Esophagus (tissue), 2 donors: ENCODE results near the gene USF2. TPM values are rescaled to one million over a fixed set of nuclear protein-coding genes. Genes with fewer than 3 reads are reported as not detected.
"Not testable (repeated sequence)": the region's sequence is repeated elsewhere in the genome, so short reads cannot be mapped to it uniquely, and the experiment has no call there.

ENCODE experiments used
- H3K27ac ChIP-seq, 2 donors: one replicate each; pipeline ENCODE4 v1.5.1; 2013; ENCODE audit warnings: low read depth in 2 of 2, mild to moderate bottlenecking in 2 of 2, inconsistent platforms in 1 of 2, low read length in 1 of 2, moderate library complexity in 1 of 2
- H3K27me3 ChIP-seq, 2 donors: one replicate each; pipeline ENCODE4 v1.6.1; 2013; ENCODE audit warnings: low read length in 2 of 2, control low read depth in 1 of 2, mild to moderate bottlenecking in 1 of 2; ENCODE audit not compliant: insufficient read depth in 2 of 2, control insufficient read depth in 1 of 2
- H3K36me3 ChIP-seq, 2 donors: one replicate each; pipeline ENCODE4 v1.6.1; 2013; ENCODE audit warnings: low read length in 1 of 2; ENCODE audit not compliant: control insufficient read depth in 2 of 2, insufficient read depth in 2 of 2
- H3K4me1 ChIP-seq, 2 donors: one replicate each; pipeline ENCODE4 v1.6.1; 2013; ENCODE audit warnings: low read length in 1 of 2; ENCODE audit not compliant: control insufficient read depth in 2 of 2, insufficient read depth in 2 of 2
- H3K4me3 ChIP-seq, 2 donors: one replicate each; pipeline ENCODE4 v1.5.1; 2013; ENCODE audit warnings: low read length in 2 of 2, mild to moderate bottlenecking in 2 of 2, low read depth in 1 of 2, moderate library complexity in 1 of 2
- H3K9me3 ChIP-seq, 2 donors: one replicate each; pipeline ENCODE4 v1.6.1; 2013; ENCODE audit warnings: mild to moderate bottlenecking in 2 of 2, low read depth in 1 of 2, low read length in 1 of 2, moderate library complexity in 1 of 2; ENCODE audit not compliant: control insufficient read depth in 2 of 2, insufficient read depth in 1 of 2
- WGBS, 2 donors: extraction: QIAGEN DNeasy Blood & Tissue Kit; methylation state at CpG; one replicate each; pipeline ENCODE4 v1.1.7; 2013; 5-methylcytosine and 5-hydroxymethylcytosine counted together
- polyA plus RNA-seq, 2 donors: library from polyadenylated mRNA; stranded (reverse); fragments of 200-250 nt; gene quantifications; one replicate each; pipeline ENCODE4 v1.2.3, GENCODE V29; 2013
- donor health status: healthy with polysubstance abuse.
- donor health status: Bipolar disorder and iron deficiency.

USF2 gene
- polyA plus RNA-seq, result 10 to 100 TPM; 74.7 to 97.6 TPM

- Histone ChIP-seq H3K4me1 (peaks cover 0 to 12% of the 10 kb centered on the region in 2 donors), H3K4me3 (peak within 1 kb of the TSS; percentile 76 to 95), H3K27ac (peak within 1 kb of the TSS; percentile 96 to 98), H3K36me3 (peaks cover 5 to 29% of the 10 kb centered on the region in 2 donors), H3K27me3 (no peaks in the 10 kb centered on the region), H3K9me3 (no peaks in the 10 kb centered on the region)
- WGBS, 2 donors, result 0 to 1% methylated on average over 30 to 117 of the region's 126 CpGs
These were observed at the start of gene USF2 for GRCh38 chr19:35268536-35269437. Gene USF2 (plus strand): TSS chr19:35268962. CDS start chr19:35269102, 140 bp downstream.

DNA sequence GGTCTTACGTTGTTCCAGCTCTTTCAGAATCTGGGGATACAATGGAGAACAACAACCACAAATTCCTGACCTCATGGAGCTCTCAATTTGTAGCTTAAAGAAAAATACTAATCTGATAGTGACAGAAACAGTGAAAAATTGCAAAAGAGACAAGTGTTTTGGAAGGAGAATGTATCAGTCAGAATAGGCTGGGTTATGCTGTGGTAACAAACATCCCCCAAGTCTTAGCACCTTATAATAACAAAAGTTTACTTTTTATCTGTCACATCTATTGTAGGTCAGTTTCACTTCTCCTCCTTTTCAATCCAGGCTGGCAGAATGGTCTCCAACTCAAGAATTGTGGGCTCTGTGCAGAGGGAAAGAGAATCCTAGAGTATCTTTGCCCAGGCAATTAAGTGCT lies 49.8 kb upstream of the USF2 start:
- no peaks in the 10 kb centered on the region for H3K27me3 ChIP-seq
- no peaks in the 10 kb centered on the region for H3K36me3 ChIP-seq
- H3K4me3 ChIP-seq, result no peak overlapping the region
- WGBS, 2 donors, result 92% methylated on average over 1 of the region's 1 CpG
- H3K27ac ChIP-seq, result no peak overlapping the region
- peaks cover 0 to 3% of the 10 kb centered on the region in 2 donors for H3K4me1 ChIP-seq
- peaks cover 0 to 5% of the 10 kb centered on the region in 2 donors for H3K9me3 ChIP-seq

GRCh38 chr19:35220315-35220921 lies 48.3 kb upstream of the USF2 start:
- Histone ChIP-seq H3K4me3 (no peak overlapping the region), H3K9me3 (peaks cover 0 to 5% of the 10 kb centered on the region in 2 donors), H3K4me1 (no peaks in the 10 kb centered on the region), H3K27ac (no peak overlapping the region), H3K27me3 (no peaks in the 10 kb centered on the region), H3K36me3 (no peaks in the 10 kb centered on the region)
- WGBS, 2 donors, result 54 to 69% methylated on average over 3 of the region's 3 CpGs

DNA sequence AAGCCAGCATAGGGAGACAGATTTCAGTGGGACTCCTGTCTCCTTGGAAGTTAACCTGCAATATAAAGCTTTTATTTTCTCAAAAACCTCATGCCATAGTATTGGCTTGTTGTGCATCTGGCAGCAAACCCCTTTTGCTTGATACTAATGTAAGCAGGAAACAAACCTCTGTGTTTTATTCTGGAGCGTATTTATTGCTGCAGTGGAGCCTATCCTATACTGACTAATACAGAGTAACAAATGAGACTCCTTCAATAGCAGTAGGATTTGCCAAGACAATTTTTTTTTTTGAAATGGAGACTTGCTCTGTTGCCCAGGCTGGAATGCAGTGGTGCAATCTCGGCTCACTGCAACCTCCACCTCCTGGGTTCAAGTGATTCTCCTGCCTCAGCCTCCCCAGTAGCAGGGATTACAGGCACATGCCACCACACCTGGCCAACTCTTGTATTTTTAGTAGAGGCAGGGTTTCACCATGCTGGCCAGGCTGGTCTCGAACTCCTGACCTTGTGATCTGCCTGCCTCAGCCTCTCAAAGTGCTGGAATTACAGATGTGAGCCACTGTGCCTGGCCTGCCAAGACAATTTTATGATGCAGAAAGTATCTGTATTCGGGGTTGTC lies 47.7 kb upstream of the USF2 start:
- not testable (repeated sequence) for H3K27me3 ChIP-seq, H3K9me3 ChIP-seq, H3K4me1 ChIP-seq, H3K36me3 ChIP-seq, H3K4me3 ChIP-seq, H3K27ac ChIP-seq
- 87 to 90% methylated on average over 4 of the region's 4 CpGs for WGBS, 2 donors

- Histone ChIP-seq H3K27ac (no peak overlapping the region), H3K4me3 (no peak overlapping the region), H3K36me3 (no peaks in the 10 kb centered on the region)
These were observed 46.3 kb upstream of the USF2 start for GRCh38 chr19:35222373-35223015.

GRCh38 chr19:35223084-35223790 lies 45.5 kb upstream of the USF2 start:
- Histone ChIP-seq H3K27ac (no peak overlapping the region), H3K36me3 (no peaks in the 10 kb centered on the region), H3K27me3 (no peaks in the 10 kb centered on the region), H3K4me1 (no peaks in the 10 kb centered on the region), H3K9me3 (peaks cover 0 to 5% of the 10 kb centered on the region in 2 donors), H3K4me3 (no peak overlapping the region)
- WGBS, 2 donors, result 58 to 69% methylated on average over 6 of the region's 6 CpGs

More at GRCh38 chr19:35222373-35223015, 46.3 kb upstream of the USF2 start:
- Histone ChIP-seq H3K27me3 (no peaks in the 10 kb centered on the region), H3K4me1 (no peaks in the 10 kb centered on the region), H3K9me3 (peaks cover 0 to 5% of the 10 kb centered on the region in 2 donors)
- WGBS, 2 donors, result 78 to 88% methylated on average over 7 of the region's 7 CpGs

- Histone ChIP-seq H3K4me1 (no peaks in the 10 kb centered on the region), H3K4me3 (no peak overlapping the region), H3K36me3 (no peaks in the 10 kb centered on the region), H3K27me3 (no peaks in the 10 kb centered on the region), H3K27ac (no peak overlapping the region), H3K9me3 (peaks cover 0 to 5% of the 10 kb centered on the region in 2 donors)
- WGBS, 2 donors, result 54 to 68% methylated on average over 4 of the region's 4 CpGs
These were observed 44.8 kb upstream of the USF2 start for GRCh38 chr19:35223862-35224505.

DNA sequence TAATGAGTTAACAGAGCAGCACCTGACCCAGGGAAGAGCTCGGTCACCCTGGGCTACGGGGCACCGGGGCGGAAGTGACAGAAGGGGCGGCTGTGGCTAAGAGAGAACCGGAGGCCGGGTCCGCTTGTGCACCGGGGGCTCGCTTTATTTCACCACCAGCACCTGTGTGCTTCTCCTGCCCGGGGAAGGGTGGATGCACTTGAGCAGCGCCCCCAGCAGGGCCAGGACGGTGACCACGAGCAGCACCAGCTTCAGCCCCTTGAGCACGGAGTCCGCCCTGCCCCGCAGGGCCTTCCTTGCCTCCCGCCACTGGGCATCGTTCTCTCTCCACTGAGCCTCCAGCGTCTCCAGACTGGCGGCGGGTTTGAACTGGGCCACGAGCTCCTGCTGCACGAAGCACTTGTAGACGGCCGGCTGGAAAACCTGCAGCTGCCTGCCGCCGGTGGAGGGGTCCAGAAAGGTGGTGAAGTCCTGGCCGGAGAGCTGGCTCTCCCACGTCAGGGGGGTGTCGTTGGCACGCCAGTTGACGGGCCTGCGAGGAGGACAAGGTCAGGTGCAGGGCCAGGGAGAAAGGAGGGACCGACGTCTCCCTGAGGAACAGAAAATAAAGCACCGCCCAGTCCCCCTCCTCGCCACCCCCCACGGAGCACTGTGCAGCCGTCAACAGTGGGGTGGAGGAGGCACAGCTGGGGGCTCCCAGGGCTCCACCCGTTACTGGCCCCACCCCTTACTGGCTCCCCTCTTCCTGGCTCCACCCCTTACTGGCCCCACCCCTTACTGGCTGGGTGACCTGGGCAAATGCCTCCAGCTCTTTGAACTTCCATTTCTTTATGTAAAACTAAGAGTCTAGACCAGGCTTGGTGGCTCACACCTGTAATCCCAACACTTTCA lies 43.8 kb upstream of the USF2 start:
- 58 to 67% methylated on average over 41 of the region's 41 CpGs for WGBS, 2 donors
- Histone ChIP-seq H3K4me1 (no peaks in the 10 kb centered on the region), H3K9me3 (peaks cover 0 to 3% of the 10 kb centered on the region in 2 donors), H3K27me3 (no peaks in the 10 kb centered on the region), H3K4me3 (no peak overlapping the region), H3K27ac (no peak overlapping the region), H3K36me3 (no peaks in the 10 kb centered on the region)
